Body of pancreas (tissue), 4 donors: ENCODE data around the gene MMP12.

ENCODE experiments used
- POLR2A ChIP-seq, 3 donors: fragments of 450-650 bp; IDR thresholded peaks; one replicate each; pipeline ENCODE4 v1.6.1; 2016; ENCODE audit warnings: antibody characterized with exemption in 3 of 3, mild to moderate bottlenecking in 2 of 3
- TF ChIP-seq, protein P1 (sequence below), 7 experiments: fragments of 450-650 bp in 4 of 7; fragments of 200-600 bp in 3 of 7; sonication (generic) in 3 of 7; IDR thresholded peaks; one replicate each; pipeline ENCODE4 v1.5.1; 2016 to 2019; ENCODE audit warnings: antibody characterized with exemption in 7 of 7

DNA sequence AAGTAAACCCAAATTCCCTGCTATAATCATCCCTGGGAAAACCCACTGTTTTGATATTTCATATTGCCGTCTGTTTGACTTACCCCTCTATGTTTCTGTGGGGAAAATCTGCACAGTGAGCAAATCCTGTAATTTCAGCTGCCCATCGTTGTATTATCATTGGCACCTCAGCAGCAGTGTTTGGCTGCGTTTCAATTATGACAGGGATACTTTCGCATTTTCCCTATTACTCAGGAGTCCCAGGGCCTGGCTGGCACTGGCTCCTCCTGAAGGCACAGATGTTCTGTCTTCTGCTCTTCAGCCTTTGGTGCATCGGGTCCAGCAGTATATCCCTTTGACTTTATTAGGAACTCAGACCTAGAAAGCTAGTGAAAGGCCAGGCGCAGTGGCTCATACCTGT lies 12.2 kb upstream of the MMP12 start:
- no peak for TF ChIP-seq POLR2A (IDR thresholded peaks at IDR 0.05)
- TF ChIP-seq, protein P1, sequence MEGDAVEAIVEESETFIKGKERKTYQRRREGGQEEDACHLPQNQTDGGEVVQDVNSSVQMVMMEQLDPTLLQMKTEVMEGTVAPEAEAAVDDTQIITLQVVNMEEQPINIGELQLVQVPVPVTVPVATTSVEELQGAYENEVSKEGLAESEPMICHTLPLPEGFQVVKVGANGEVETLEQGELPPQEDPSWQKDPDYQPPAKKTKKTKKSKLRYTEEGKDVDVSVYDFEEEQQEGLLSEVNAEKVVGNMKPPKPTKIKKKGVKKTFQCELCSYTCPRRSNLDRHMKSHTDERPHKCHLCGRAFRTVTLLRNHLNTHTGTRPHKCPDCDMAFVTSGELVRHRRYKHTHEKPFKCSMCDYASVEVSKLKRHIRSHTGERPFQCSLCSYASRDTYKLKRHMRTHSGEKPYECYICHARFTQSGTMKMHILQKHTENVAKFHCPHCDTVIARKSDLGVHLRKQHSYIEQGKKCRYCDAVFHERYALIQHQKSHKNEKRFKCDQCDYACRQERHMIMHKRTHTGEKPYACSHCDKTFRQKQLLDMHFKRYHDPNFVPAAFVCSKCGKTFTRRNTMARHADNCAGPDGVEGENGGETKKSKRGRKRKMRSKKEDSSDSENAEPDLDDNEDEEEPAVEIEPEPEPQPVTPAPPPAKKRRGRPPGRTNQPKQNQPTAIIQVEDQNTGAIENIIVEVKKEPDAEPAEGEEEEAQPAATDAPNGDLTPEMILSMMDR (IDR thresholded peaks at IDR 0.05) = no peak
